Stimulated activated CD4-positive, alpha-beta T cell treated with anti-CD3 and anti-CD28 coated beads, TNF-alpha, amount 100 ng/mL, for 4 hours (primary cell): ENCODE measurements around the gene TTL.
A peak's percentile ranks its signal among the peaks of the same experiment; 100 is the strongest.
"Not testable (repeated sequence)": the region's sequence is repeated elsewhere in the genome, so short reads cannot be mapped to it uniquely, and the experiment has no call there.

Experiments
- DNase-seq, 3 experiments: peaks; one replicate each; pipeline ENCODE4 v3.0.0-alpha.2; 2020; ENCODE audit warnings: low read depth in 3 of 3

The TTL gene

DNA sequence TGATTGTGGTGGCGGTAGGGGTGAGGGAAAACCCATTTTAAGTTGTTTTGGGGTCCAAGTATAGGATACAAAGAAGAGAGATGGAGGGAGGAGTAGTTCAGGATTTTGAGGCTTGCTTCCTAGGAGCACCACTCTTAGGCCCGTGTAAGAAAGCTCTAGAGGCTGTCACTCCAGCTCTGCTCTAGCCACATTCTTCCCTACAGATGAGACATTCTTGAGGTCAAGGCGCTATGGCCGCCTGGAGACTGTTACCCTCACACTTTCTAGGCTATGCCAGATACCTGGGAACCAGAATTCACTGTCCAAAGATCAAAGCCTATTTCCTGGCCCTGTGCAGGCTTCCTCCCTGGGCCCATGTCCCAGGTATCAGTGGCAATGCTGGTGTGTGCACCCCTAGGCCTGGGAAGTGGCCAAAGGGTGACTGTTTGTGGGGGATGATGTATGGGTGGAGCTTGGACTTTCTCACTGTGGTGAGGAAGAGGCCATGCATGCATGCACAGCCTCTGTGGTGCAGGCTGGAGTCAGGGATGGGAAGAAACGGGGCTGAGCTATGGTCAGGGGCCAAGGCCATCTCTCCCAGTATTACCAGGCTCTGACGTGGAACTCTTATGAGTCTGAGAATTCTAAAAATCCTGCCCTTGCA is 7.0 kb upstream of the TTL start:
- DNase-seq: no peak

DNA sequence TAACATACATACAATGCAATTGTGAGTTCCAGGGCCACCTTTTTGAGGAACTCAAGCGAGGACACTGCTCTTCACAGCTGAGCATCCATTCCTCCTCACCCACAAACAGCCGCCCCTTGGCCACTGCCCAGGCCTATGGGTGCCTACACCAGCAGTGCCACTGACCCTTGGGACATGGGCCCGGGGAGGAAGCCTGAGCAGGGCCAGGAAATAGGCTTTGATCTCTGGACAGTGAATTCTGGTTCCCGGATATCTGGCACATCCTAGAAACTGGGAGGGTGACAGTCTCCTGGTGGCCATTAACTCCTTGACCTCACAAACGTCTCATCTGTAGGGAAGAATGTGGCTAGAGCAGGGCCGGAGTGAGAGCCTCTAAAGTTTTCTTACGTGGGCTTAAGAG is 5.5 kb upstream of the TTL start:
- DNase-seq: no peak

DNA sequence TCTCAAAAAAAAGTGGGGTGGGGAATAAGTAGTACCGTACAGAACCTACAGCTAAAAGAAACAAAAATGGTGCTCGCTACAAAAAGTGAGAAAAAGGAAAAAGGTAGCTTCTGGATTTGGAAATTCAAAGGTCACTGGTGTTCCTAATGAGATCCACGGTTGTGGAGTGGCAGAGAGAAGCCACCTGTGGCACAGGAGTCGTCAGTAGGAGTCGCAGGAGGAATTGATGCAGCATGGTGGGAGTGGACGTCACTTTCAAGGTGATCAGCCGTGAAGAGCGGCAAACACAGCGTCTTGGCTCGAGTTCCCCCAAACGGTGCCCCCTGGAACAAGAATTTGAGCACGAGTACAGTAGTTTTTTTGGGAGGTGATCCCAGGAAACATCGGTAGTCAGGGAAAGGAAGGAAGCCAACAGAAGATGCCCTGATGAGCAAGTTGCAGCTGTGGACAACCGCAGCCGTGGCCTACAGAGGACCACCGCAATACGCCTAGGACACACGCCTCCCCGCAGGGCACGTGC is 1.4 kb upstream of the TTL start:
- peak in 2 of 3 experiments; percentile 3 to 7 for DNase-seq

DNA sequence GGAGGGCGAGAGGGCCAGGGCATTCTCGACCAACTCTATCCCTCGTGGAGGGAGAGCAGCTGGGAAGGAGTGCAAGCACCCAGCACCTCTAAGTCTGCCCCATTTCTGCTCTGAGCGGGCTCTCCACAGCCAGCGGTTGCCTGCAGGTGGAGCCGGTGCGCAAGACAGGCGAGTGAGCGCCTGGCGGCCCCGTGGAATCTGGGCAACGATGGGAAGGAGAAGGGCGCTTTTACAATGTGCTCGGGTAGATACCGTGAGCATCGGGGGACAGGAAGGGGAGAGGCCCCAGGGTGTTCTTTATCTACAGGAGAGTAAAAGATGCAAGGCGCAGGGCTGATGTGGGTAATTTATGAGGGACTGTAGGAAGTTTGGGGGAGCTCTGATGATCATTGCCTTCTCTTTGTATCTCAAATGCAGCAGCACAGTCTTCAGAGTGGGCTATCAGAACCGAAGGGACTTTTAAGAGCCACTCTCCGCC is 867 bp upstream of the TTL start:
- peak; percentile 63 to 69 (median 65) for DNase-seq

DNA sequence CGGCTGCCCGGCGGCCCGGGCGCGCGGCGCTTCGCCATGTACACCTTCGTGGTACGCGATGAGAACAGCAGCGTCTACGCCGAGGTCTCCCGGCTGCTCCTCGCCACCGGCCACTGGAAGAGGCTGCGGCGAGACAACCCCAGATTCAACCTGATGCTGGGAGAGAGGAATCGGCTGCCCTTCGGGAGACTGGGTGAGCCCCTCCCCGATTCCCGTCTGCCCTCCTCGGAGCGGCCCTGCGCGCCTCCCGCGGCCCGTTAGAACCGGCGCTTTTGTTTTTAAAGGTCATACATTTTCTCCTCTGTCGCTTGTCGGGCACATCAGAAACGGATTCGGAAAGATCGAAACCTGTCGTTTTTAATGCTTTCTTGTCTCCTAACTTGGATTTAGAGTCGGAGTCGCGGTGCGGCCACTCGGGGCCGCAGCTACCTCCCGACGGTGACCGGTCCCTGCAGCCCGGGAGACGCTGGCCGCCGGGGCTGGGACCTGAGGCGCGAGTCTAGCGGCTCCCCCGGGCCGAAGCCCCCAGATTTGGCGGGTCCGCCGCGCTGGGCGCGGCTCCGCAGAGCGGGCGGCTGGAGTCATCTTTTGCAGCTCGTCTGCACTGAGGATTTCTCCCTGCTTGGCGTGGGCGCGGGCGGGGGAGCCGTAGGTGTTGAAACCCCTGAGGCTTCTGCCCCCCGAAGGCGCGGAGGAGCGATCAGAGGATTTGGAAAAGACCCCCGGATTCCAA is 519 bp downstream of the TTL start:
- peak in 2 of 3 experiments; percentile 23 to 44 for DNase-seq

DNA sequence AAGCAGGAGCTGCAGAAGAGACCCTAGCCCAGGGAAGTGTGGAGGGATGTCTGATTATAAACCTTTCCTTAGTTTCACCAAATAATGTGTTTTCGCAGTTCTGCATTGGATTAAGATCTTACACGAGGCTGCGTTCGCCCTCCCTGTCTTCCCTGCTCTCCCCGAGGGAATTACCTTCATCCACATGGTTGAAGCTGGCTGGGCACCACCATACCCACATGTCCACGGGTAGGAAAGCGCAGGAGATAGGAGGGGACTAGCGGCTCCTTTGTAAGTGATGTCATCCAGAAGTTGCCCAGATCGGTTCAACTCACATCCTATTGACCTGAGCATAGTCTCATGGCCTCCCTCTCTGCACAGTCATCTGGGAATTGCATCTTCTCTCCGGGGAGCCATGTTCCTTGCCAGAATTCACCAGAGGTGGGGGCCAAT is 1.1 kb downstream of the TTL start:
- DNase-seq: no peak

DNA sequence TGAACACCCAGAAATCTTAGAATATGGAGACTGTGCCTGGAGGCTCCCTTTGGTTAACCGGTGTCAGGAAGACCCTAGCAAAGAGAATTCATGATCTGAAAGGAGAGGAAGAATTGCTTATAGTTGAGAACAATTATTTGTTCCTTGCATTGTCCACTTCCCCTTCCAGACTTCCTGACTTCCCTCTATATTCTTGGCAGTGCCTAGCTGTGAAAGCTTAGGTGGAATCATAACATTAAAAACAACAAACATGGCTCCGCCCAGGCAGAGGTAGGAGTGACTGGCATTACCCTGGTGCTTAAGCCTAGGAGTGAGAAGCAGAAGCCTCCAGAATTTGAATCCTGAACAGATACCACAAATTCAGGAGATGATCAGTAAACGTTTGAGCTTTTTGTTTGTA is 1.9 kb downstream of the TTL start:
- DNase-seq: no peak

DNA sequence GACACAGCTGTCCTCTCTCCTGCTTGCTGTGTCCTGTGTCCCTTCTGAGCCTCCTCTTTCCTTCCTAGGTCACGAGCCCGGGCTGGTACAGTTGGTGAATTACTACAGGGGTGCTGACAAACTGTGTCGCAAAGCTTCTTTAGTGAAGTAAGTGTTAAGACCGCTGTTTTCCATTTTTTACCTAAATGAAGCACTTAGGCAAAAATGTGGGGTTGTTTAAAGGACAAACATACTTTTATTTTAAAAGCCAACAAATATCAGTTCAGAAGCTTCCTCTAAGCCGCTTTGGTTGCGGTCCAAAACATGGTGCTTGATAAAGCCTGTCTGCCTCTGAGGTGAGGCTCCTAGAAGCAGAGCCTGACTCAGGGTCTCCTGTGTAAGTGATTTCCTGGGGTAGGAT is 3.9 kb downstream of the TTL start:
- DNase-seq: no peak

DNA sequence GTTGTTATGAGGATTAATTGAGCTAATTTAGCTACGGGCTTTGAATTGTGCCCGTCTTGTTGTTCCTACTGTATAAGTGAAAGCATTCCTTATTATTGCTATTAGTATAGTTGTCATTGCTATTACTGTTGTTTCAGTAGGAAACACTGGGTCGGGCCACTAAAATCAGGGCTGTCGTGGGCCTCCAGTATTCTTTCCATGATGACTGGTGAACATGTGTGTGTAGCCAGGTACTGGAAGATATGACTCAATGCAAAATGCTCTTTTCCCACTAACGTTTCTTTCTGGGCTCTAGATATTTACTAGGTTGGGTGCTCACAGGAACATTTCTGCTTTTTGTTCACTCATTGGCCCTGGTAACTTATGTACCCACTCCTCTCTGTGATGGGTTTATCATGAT is 4.9 kb downstream of the TTL start:
- DNase-seq: no peak

DNA sequence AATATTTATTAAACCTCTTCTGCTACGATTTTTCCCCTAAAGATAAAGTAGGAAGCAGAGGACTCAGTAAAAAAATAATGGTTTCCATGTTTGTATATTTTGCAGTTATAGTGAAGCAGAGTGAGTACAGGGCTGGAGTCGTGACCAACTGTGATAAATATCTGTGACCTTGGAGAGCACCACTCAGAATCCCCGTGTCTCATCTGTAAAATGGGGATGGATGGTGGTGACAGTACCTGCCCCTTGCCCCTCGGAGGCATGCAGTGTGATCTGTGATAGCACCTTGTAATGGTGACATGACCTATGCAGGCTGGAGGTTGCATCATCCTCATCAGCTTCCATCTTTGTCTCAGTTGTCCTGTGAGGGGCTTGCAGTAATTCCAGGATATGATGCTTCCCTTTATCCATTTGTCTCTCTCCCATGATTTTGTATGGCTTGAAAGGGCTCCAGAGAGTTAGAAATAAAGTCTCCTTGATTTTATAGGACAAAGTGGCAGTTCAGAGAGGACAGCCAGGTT is 5.5 kb downstream of the TTL start:
- DNase-seq: no peak

DNA sequence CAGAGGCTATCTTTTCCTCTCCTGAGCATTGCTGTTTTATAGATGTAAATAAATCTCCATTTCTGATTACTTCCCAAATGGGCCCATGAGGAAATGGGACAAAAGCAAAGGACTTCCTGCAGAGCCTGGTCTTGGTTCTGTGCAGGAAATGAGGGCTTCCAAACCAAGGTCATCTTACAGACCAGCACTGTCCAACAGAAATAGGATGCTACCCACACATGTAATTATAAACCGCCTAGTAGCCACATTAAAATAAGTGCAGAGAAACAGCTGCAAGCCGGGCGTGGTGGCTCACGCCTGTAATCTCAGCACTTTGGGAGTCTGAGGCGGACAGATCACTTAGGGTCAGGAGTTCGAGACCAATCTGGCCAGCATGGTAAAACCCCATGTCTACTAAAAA is 6.2 kb downstream of the TTL start:
- no peak for DNase-seq

DNA sequence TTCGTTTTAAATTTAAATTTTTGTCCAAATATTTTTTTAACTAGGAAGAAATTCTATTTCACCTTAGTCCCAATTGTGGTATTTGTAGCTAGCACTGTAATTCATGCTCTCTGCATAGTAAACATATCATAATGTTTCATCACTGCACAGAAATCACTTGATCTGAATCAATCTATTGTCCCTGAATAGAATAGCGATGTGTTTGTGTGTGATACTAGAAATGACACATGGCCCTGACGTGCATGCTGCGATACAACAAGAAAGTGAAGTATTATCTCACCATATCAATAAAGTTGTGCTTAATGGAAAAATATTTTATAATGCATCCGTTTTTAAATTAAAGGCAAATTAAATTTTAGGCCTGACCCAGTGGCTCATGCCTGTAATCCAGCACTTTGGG is 10.0 kb downstream of the TTL start:
- DNase-seq: no peak

DNA sequence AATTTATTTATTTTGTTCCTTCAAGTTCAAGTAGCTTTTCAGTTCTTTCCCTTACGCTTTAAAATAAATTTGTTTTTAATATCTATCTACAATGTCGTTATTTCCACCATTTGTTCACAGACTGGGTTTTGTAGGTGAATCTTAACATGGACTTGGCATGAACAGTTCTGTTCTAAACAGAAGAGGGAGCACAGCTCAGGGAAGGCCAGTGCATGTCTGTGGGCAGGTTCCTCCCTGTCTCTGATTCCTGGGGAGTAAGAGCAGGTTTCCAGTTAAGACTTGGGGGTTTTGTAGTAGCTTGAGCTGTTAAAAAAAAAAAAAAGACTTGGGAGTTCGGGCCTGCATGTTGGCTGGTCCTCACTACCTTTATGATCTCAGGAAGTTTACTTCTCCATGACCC is 11.1 kb downstream of the TTL start:
- no peak for DNase-seq

DNA sequence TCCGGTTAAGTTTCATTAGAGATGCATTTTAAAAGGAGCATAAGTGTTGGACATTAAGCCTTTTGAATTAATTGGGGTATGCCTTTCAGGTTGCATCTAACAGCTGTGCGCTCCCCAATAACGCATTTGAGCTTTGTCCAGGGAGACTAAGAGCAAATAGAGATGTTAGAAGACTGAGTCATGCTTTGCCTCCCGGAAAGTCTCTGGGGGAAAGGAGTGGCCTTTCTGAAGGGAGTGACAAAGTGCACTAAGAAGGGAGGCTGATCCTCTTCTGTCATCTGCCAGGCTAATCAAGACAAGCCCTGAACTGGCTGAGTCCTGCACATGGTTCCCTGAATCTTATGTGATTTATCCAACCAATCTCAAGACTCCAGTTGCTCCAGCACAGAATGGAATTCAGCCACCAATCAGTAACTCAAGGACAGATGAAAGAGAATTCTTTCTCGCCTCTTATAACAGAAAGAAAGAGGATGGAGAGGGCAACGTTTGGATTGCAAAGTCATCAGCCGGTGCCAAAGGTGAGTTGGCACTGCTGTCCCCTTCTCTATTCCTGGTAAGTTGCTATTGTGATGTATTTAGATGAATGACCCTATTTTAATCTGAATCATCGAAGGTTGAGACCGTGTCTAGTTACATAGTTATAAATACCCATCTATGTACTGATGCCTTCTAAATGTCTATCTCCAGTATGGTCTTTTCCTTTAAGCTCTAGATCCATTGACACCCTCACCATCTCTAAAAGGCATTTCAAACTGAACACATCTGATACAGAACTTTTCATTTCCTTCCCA is 12.1 kb downstream of the TTL start:
- no peak for DNase-seq

DNA sequence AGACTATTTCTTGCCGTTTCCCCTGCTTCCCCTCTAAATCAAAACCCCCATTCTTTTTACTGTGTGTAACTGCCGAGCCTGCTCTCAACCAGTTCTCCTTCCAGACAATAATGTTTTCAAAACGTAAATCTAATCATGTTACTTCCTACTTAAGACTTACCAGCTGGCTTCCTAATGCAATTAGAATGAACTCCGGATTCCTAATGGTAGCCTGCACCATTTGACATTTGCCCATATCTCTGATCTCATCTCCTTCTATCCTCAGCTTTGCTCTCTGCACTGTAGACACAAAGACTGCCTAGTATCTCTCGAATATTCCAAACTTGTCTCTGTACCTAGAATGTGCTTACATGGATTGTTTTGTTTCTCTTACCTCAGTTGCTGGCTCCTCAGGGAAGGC is 12.9 kb downstream of the TTL start:
- DNase-seq: no peak

DNA sequence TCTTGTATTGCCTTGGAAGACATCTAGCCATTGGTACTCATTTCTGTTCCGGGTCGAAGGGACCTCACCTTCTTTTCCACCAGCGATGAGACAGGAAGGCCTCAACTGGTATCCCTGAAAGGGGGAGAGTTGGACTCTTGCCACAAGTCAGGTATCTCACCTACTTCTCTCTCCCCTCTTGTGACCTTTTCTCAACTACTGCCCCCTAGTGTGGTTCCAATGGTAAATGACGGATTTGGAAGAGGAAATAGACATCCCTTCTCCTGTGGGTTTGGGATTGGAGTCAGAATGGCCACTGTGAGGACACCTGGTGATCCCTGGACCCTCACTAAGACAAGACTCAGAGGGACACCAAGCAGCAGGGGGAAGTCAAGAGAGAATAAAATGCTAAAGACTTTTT is 13.9 kb downstream of the TTL start:
- DNase-seq: not testable (repeated sequence)

DNA sequence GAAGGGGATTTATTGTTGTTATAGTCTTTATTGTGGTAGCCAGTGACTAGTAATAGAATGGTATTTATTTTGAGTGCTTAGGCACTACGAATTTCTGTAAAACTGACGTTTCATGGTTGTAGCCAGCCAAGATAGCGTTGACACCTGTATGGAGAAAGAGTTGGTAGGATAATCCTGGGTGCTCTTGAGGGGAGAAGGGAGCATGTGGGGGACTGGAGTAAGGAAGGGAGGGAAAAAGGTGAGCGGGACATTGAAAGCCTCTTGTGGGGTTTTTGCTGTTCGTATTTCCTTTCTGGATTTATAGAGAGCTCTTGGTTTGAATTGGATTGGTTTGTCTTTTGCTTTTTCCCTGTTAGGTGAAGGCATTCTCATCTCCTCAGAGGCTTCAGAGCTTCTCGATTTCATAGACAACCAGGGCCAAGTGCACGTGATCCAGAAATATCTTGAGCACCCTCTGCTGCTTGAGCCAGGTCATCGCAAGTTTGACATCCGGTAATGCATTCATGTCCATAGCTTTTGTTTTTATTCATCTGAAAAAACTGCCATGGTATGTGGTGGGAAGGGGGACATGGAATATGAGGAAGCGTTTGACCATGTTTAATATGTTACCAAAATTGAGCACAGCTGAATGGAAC is 19.0 kb downstream of the TTL start:
- DNase-seq: peak in 2 of 3 experiments; percentile 15 to 20

DNA sequence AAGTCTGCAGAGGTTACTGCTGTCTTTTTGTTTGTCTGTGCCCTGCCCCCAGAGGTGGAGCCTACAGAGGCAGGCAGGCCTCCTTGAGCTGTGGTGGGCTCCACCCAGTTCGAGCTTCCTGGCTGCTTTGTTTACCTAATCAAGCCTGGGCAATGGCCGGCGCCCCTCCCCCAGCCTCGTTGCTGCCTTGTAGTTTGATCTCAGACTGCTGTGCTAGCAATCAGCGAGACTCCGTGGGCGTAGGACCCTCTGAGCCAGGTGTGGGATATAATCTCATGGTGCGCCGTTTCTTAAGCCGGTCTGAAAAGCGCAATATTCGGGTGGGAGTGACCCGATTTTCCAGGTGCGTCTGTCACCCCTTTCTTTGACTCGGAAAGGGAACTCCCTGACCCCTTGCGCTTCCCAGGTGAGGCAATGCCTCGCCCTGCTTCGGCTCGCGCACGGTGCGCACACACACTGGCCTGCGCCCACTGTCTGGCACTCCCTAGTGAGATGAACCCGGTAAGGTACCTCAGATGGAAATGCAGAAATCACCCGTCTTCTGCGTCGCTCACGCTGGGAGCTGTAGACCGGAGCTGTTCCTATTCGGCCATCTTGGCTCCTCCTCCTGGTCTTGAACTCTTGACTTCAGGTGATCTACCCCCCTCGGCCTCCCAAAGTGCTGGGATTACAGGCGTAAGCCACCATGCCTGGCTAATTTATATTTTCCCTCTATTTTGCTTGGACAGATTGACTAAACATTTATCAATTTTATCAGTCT is 27.5 kb downstream of the TTL start:
- DNase-seq: not testable (repeated sequence)

DNA sequence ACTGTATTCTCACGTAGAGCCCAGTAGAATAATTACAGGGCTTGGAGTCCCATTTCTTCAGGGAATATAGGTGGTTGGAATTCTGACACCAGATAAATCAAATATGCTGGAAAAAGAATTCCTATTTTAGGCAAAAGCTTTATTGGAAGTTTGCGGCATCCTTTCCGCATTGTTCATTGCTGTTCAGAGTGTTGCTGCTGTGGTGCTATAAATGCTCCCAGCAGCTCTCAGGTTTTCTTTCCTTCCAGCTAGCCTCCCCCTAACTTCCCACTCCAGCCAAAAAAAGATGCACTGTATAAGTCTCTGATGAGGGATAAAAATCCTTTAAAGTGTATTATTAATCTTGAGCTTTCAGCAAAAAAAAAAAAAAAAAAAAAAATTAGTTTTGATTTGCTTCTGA is 34.8 kb downstream of the TTL start:
- no peak for DNase-seq

DNA sequence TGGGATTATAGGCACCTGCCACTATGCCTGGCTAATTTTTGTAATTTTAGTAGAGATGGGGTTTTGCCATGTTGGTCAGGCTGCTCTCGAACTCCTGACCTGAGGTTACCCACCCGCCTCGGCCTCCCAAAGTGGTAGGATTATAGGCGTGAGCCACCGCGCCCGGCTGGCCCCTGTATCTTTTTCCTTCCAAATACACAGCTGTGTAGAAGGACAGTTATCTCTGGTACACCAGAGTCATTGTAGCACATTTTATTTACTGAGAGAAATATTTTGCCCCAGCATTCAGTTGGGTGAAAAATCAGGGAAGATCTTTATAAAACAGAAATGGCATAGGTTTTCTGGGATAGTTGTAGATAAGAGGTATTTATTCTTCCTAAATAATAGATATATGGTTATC is 36.9 kb downstream of the TTL start:
- no peak for DNase-seq

DNA sequence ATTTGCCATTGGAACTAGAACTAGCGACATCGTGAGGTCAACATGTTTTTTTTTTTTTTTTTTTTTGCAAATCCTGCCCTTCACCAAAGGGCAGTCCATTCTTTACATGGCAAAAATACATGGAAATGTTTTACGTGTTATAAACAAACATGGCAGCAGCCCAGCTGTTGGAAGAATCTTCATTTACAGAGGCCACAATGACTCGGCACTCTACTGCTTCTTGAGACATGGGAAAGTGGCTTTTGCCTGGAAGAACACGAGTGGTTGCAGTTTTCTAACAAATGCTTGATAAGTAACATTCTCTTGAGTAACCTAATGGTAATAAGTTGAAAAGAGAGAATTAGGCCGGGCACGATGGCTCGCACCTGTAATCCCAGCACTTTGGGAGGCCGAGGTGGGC is 37.5 kb downstream of the TTL start:
- no peak for DNase-seq
